ENCODE measurements around the gene CYBC1. TPM values are rescaled to one million over a fixed set of nuclear protein-coding genes. Genes with fewer than 3 reads are reported as not detected.

Gene CYBC1
- total and polyA plus RNA-seq, 2 of the 4 experiments (the other 2 are of a cell fraction): 75.1 to 76.7 TPM

DNA sequence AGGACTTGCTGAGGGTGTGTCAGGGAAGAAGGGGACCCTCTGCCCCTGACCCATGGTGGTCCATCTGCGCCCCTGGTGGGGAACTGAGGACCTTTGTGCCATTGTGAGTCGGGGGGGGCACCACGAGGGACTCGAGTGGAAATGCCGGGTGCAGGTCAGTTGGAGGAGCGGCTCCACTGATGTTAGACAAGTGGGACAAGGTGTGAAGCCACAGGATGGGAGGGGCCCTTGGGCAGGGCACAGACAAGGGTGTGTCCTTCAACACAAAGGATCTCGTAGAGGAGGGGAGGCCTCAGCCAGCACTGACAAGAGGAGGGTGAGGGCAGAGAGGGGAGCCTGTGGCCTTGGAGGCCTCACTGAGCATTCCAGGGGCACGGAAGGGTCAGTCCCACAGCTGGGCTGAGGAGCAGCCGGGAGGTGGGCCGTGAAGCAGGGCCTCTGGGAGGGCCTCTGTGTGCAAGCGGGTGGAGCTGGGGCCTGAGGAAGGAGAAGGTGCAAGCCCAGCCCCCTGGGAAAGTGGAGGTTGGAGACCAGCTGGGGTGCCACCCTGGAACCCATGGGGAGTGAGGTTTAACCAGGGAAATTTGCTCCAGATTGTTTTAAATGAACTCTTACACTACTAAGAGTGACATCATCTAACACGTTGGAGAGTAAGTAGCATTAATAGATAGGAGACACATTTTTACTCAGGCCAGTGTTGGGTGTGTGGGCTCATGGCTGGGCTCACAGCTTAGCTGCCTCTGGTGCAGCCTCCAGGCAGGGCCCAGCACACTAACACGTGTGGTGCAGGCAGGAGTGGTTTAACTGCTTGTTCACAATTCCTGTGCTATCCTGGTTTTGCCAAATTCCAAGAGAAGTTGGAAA is 35.9 kb upstream of the CYBC1 start:
- Histone ChIP-seq H3K4ac (ENCODE audit: low read depth, low read length) (no peak overlapping the region), H3K4me3 (ENCODE audit: insufficient read depth, low read depth, low read length) (no peak overlapping the region), H2AFZ (replicated peaks; ENCODE audit: low read length, poor library complexity) (no peak overlapping the region), H4K5ac (ENCODE audit: low read depth, low read length) (no peak overlapping the region), H3K36me3 (ENCODE audit: control insufficient read depth, insufficient read depth, low read length) (peaks cover 51% of the 10 kb centered on the region), H3K9me1 (ENCODE audit: insufficient read depth, low read length) (no peaks in the 10 kb centered on the region), H4K91ac (ENCODE audit: insufficient read depth, low read depth, low read length) (no peak overlapping the region), H3K18ac (ENCODE audit: low read depth, low read length) (no peak overlapping the region), H3K9ac (ENCODE audit: low read depth, low read length) (no peak overlapping the region), H4K20me1 (ENCODE audit: insufficient read depth, low read length) (no peaks in the 10 kb centered on the region; the same call in 1 of the 2 replicates), H2BK120ac (ENCODE audit: low read depth, low read length) (no peak overlapping the region), H2AK5ac (ENCODE audit: low read depth, low read length) (no peak overlapping the region), H3K23ac (ENCODE audit: low read depth, low read length) (no peak overlapping the region), H3K14ac (replicated peaks; ENCODE audit: low read depth, low read length) (no peak overlapping the region), H2BK15ac (ENCODE audit: low read depth, low read length) (no peak overlapping the region), H3K27ac (ENCODE audit: insufficient read depth, low read length) (no peak overlapping the region), H3K9me3 (ENCODE audit: control insufficient read depth, insufficient read depth, low read length) (no peaks in the 10 kb centered on the region), H3K4me2 (ENCODE audit: low read depth, low read length) (no peak overlapping the region), H3K27me3 (ENCODE audit: control insufficient read depth, insufficient read depth, low read length) (no peaks in the 10 kb centered on the region), H2BK20ac (ENCODE audit: low read depth, low read length) (no peak overlapping the region), H2AK9ac (replicated peaks; ENCODE audit: low read depth, low read length, poor library complexity) (no peak overlapping the region), H3K79me1 (ENCODE audit: low read depth in 1 of 2, low read length in 2 of 2) (no peaks in the 10 kb centered on the region), H3K4me1 (ENCODE audit: control insufficient read depth, insufficient read depth, low read length) (no peaks in the 10 kb centered on the region), H3K56ac (ENCODE audit: extremely low read depth, insufficient read depth, low read length) (no peak overlapping the region), H4K8ac (ENCODE audit: low read depth in 2 of 2, low read length in 2 of 2) (no peak overlapping the region), H2BK5ac (ENCODE audit: low read depth, low read length, poor library complexity, severe bottlenecking) (no peak overlapping the region)
- ChIA-PET POLR2A (ENCODE audit: unreplicated experiment) (no interaction called here), CTCF (interaction anchor here (0.6 kb wide), 1 partner anchor 13 kb away, joined by 5 read pairs; no protein-coding TSS in a partner anchor)
- dilution Hi-C loops (cut with HindIII; ENCODE audit: low sequenced_read_pairs, unreplicated experiment) (no loop called here), in situ Hi-C loops (cut with MboI; ENCODE audit: low sequenced_read_pairs) (no loop called here), intact Hi-C loops (cut with micrococcal nuclease) (no loop called here)
- TF ChIP-seq, protein P1, sequence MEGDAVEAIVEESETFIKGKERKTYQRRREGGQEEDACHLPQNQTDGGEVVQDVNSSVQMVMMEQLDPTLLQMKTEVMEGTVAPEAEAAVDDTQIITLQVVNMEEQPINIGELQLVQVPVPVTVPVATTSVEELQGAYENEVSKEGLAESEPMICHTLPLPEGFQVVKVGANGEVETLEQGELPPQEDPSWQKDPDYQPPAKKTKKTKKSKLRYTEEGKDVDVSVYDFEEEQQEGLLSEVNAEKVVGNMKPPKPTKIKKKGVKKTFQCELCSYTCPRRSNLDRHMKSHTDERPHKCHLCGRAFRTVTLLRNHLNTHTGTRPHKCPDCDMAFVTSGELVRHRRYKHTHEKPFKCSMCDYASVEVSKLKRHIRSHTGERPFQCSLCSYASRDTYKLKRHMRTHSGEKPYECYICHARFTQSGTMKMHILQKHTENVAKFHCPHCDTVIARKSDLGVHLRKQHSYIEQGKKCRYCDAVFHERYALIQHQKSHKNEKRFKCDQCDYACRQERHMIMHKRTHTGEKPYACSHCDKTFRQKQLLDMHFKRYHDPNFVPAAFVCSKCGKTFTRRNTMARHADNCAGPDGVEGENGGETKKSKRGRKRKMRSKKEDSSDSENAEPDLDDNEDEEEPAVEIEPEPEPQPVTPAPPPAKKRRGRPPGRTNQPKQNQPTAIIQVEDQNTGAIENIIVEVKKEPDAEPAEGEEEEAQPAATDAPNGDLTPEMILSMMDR (conservative IDR thresholded peaks at IDR 0.05; ENCODE audit: low read depth, low read length): no peak
- TF ChIP-seq, protein P2, sequence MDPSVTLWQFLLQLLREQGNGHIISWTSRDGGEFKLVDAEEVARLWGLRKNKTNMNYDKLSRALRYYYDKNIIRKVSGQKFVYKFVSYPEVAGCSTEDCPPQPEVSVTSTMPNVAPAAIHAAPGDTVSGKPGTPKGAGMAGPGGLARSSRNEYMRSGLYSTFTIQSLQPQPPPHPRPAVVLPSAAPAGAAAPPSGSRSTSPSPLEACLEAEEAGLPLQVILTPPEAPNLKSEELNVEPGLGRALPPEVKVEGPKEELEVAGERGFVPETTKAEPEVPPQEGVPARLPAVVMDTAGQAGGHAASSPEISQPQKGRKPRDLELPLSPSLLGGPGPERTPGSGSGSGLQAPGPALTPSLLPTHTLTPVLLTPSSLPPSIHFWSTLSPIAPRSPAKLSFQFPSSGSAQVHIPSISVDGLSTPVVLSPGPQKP (IDR thresholded peaks at IDR 0.05; ENCODE audit: borderline replicate concordance, low read depth, low read length): no peak
- TF ChIP-seq SMC3 (IDR thresholded peaks at IDR 0.05; ENCODE audit: low read depth, low read length) (no peak), BHLHE40 (IDR thresholded peaks at IDR 0.05; ENCODE audit: low read depth, low read length) (no peak), MAZ (IDR thresholded peaks at IDR 0.05; ENCODE audit: borderline replicate concordance, low read depth, low read length) (no peak), NFE2L2 (IDR thresholded peaks at IDR 0.05; ENCODE audit: low read depth, low read length) (no peak), CEBPB (IDR thresholded peaks at IDR 0.05; ENCODE audit: low read depth, low read length) (no peak), RAD21 (IDR thresholded peaks at IDR 0.05; ENCODE audit: low read length) (no peak), RFX5 (IDR thresholded peaks at IDR 0.05; ENCODE audit: low read depth, low read length) (no peak), POLR2A (IDR thresholded peaks at IDR 0.05; ENCODE audit: low read depth, low read length) (no peak), MXI1 (IDR thresholded peaks at IDR 0.05; ENCODE audit: borderline replicate concordance, low read depth, low read length) (no peak), FOS (IDR thresholded peaks at IDR 0.05; ENCODE audit: low read depth, low read length) (no peak), RCOR1 (IDR thresholded peaks at IDR 0.05; ENCODE audit: insufficient replicate concordance, low read length) (no peak), CHD1 (IDR thresholded peaks at IDR 0.05; ENCODE audit: low read depth, low read length) (no peak), MAFK (IDR thresholded peaks at IDR 0.05; ENCODE audit: low read depth, low read length) (no peak)
- WGBS, 2 experiments (ENCODE audit: extremely low coverage in 2 of 2, insufficient read length in 1 of 2): 82% methylated on average over 4 of the region's 13 CpGs; no CpG with 5 or more reads in 1 of the 2 experiments
- ATAC-seq (ENCODE audit: low read depth) (no peak), DNase-seq (no peak)
- no TSS peak for BruUV-seq (replicated peaks)

Data from IMR-90 (cell line).